Esophagus mucosa (tissue), 1 donor: Measurements from ENCODE around the gene JAZF1. TPM values are rescaled to one million over a fixed set of nuclear protein-coding genes. Genes with fewer than 3 reads are reported as not detected.
"Not testable (repeated sequence)": the region's sequence is repeated elsewhere in the genome, so short reads cannot be mapped to it uniquely, and the experiment has no call there.

ENCODE experiments used
- ATAC-seq: fragments of 200-7000 bp; cut with Tn5 transposase; one replicate; pipeline ENCODE4 v1.9.1; 2020
- total RNA-seq: library from RNA; stranded (reverse); gene quantifications from one replicate; pipeline ENCODE4 v1.2.4, GENCODE V29; 2023
- donor health status: DM: yes; HTN: yes; CAD: no.

The JAZF1 gene
- total RNA-seq, 1 donor from 2014 or later = 3.1 TPM

- peak; percentile 63 for ATAC-seq
These were observed 312.5 kb downstream of the JAZF1 start for GRCh38 chr7:27868131-27868550.

GRCh38 chr7:27866828-27867672, 313.5 kb downstream of the JAZF1 start:
- ATAC-seq = no peak

- ATAC-seq = no peak
These were observed 314.3 kb downstream of the JAZF1 start for GRCh38 chr7:27866256-27866655.

GRCh38 chr7:27863880-27864279, 316.7 kb downstream of the JAZF1 start:
- ATAC-seq = peak; percentile 17

GRCh38 chr7:27861747-27862146, 318.8 kb downstream of the JAZF1 start:
- ATAC-seq = no peak

- no peak for ATAC-seq
These were observed 319.8 kb downstream of the JAZF1 start for GRCh38 chr7:27860800-27861199.

GRCh38 chr7:27856703-27857485, 323.7 kb downstream of the JAZF1 start:
- not testable (repeated sequence) for ATAC-seq

- ATAC-seq = no peak
These were observed 330.1 kb downstream of the JAZF1 start for GRCh38 chr7:27850531-27850930.

GRCh38 chr7:27846388-27846787, 334.2 kb downstream of the JAZF1 start:
- ATAC-seq = no peak

- no peak for ATAC-seq
These were observed 336.9 kb downstream of the JAZF1 start for GRCh38 chr7:27843584-27844305.

- ATAC-seq = no peak
These were observed 337.7 kb downstream of the JAZF1 start for GRCh38 chr7:27842851-27843250.

GRCh38 chr7:27842094-27842692, 338.4 kb downstream of the JAZF1 start:
- no peak for ATAC-seq

- no peak for ATAC-seq
These were observed 339.7 kb downstream of the JAZF1 start for GRCh38 chr7:27840760-27841364.

GRCh38 chr7:27840313-27840712, 340.3 kb downstream of the JAZF1 start:
- peak; percentile 7 for ATAC-seq

- no peak for ATAC-seq
These were observed 341.5 kb downstream of the JAZF1 start for GRCh38 chr7:27839099-27839498.

GRCh38 chr7:27836536-27836935, 344.1 kb downstream of the JAZF1 start:
- no peak for ATAC-seq

- ATAC-seq = no peak
These were observed 345.2 kb downstream of the JAZF1 start for GRCh38 chr7:27835376-27835775.

GRCh38 chr7:27834179-27834921, 346.2 kb downstream of the JAZF1 start:
- ATAC-seq = no peak

GRCh38 chr7:27826357-27826756, 354.2 kb downstream of the JAZF1 start:
- no peak for ATAC-seq

- no peak for ATAC-seq
These were observed 354.7 kb downstream of the JAZF1 start for GRCh38 chr7:27825891-27826290.

- ATAC-seq = no peak
These were observed 358.4 kb downstream of the JAZF1 start for GRCh38 chr7:27822245-27822644.
